K562 (cell line): Measurements from ENCODE around the gene RCC1. TPM values are rescaled to one million over a fixed set of nuclear protein-coding genes. Genes with fewer than 3 reads are reported as not detected.

Experiments
- ARNT ChIP-seq, 2 experiments: fragments of 450-650 bp; IDR thresholded peaks; 2 replicates each; pipeline ENCODE4 v1.6.1; 2016; ENCODE audit warnings: mild to moderate bottlenecking in 1 of 2
- CBX3 ChIP-seq, 2 experiments: IDR thresholded peaks; 1 replicate in 1 of 2; 2 replicates in 1 of 2; pipeline ENCODE4 v1.6.1; 2012; ENCODE audit warnings: inconsistent platforms in 2 of 2, low read length in 2 of 2, borderline replicate concordance in 1 of 2, control low read depth in 1 of 2
- CTBP1 ChIP-seq: fragments of 450-650 bp; IDR thresholded peaks from 2 replicates; pipeline ENCODE4 v1.6.1; 2016; ENCODE audit warnings: borderline replicate concordance
- GABPB2 ChIP-seq: fragments of 250-450 bp; sonication (Bioruptor Pico); conservative IDR thresholded peaks from 2 replicates; pipeline ENCODE4 v1.5.1; 2021; ENCODE audit warnings: mild to moderate bottlenecking
- SP2 ChIP-seq: IDR thresholded peaks from 2 replicates; pipeline ENCODE4 v1.6.1; 2011; ENCODE audit warnings: mild to moderate bottlenecking, low read depth, low read length, moderate library complexity; ENCODE audit not compliant: poor library complexity, severe bottlenecking; ENCODE audit errors: extremely low read depth
- SRSF9 ChIP-seq: fragments of 200-400 bp; formaldehyde crosslinking; IDR thresholded peaks from 2 replicates; pipeline ENCODE4 v1.6.1; 2017; ENCODE audit warnings: low read depth, low read length, borderline replicate concordance
- TGIF2 ChIP-seq: sonication (generic); formaldehyde crosslinking; IDR thresholded peaks from 2 replicates; pipeline ENCODE4 v1.8.1; 2022; ENCODE audit warnings: mild to moderate bottlenecking, missing genetic modification reagents, moderate library complexity
- TRIM25 ChIP-seq: fragments of 450-650 bp; IDR thresholded peaks from 2 replicates; pipeline ENCODE4 v1.7.0; 2016; ENCODE audit warnings: borderline replicate concordance
- VEZF1 ChIP-seq: fragments of 200-800 bp; sonication (Bioruptor generic); IDR thresholded peaks from 2 replicates; pipeline ENCODE4 v1.6.1; 2017; ENCODE audit warnings: missing genetic modification characterization, missing compliant biosample characterization
- ZEB2 ChIP-seq: fragments of 450-650 bp; IDR thresholded peaks from 2 replicates; pipeline ENCODE4 v1.6.1; 2016
- polyA plus RNA-seq, 8 experiments: library from polyadenylated mRNA; depleted of rRNA in 4 of 8; stranded (reverse) in 5 of 8; unstranded in 3 of 8; fragments of >200 nt; fragmentation: Nextera tagmentation in 2 of 8; fragmentation: Illumina TruSeq in 1 of 8; extraction: Ambion mirVana in 2 of 8; extraction: Trizol in 1 of 8; gene quantifications; 2 replicates each; pipeline versions ENCODE4 v1.2.1 to v1.2.3, GENCODE V29; 2011 to 2014; ENCODE audit warnings: inconsistent platforms in 1 of 8, missing spikeins in 1 of 8
- total RNA-seq, 7 experiments: library from RNA; depleted of rRNA in 6 of 7; stranded (reverse); fragments of >200 nt in 6 of 7; fragmentation: Illumina TruSeq in 2 of 7; extraction: Trizol in 2 of 7; gene quantifications; 2 replicates each; pipeline versions ENCODE4 v1.2.1 to v1.2.3, GENCODE V29; 2011 to 2021; ENCODE audit warnings: low replicate concordance in 1 of 7
- TF ChIP-seq, protein P1 (sequence below): fragments of 450-650 bp; IDR thresholded peaks from 2 replicates; pipeline ENCODE4 v1.6.1; 2016; ENCODE audit warnings: mild to moderate bottlenecking, moderate library complexity

The RCC1 gene
- total and polyA plus RNA-seq, 9 of the 15 experiments (the other 6 are each of a cell fraction or from before 2014, with no cell fraction given), result 16.4 to 202 (median 107) TPM

DNA sequence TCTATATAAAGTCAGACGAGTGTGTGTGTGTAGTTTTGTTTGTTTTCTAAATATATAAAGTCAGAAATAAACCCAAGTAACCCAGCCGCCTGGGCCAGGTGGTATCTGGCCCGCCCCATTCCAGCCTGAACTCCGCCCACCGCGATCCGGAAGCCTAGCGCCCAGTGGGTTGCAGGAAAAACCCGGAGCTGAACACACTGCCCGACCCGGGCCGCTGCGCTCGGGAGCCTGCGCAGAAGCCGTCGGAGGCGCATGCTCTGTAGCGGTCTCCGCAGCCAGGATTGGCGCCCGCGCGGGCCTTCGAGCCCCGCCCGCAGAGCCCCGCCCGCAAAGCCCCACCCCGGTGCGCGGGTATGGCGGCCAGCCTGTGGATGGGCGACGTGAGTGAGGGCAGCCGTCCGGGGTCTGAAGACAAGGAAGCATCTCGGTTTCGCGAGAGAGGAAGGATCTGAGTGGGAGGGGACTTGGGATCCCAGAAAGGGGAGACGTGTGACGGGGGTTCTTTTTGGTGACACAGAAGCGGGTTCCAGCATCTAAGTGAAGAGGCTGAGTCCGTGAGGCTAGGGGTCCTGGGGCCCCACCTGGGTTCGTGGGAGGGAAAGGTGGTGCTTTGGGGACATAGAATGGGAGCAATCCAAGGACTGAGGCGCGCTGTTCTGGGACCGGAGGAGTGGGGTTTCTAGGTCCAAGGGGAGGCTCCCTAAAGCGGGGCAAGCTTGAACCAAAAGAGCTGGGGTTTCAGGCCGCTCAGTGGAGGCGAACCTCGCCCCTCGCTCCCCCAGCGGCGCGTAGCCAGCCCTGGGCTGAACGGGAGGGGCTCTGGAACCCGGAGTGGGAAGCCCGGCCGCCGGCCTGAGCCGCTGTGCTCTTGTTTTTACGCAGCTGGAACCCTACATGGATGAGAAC is 47.2 kb downstream of the RCC1 start, which contains the start of gene TRNAU1AP (continued):
- TF ChIP-seq, protein P1, sequence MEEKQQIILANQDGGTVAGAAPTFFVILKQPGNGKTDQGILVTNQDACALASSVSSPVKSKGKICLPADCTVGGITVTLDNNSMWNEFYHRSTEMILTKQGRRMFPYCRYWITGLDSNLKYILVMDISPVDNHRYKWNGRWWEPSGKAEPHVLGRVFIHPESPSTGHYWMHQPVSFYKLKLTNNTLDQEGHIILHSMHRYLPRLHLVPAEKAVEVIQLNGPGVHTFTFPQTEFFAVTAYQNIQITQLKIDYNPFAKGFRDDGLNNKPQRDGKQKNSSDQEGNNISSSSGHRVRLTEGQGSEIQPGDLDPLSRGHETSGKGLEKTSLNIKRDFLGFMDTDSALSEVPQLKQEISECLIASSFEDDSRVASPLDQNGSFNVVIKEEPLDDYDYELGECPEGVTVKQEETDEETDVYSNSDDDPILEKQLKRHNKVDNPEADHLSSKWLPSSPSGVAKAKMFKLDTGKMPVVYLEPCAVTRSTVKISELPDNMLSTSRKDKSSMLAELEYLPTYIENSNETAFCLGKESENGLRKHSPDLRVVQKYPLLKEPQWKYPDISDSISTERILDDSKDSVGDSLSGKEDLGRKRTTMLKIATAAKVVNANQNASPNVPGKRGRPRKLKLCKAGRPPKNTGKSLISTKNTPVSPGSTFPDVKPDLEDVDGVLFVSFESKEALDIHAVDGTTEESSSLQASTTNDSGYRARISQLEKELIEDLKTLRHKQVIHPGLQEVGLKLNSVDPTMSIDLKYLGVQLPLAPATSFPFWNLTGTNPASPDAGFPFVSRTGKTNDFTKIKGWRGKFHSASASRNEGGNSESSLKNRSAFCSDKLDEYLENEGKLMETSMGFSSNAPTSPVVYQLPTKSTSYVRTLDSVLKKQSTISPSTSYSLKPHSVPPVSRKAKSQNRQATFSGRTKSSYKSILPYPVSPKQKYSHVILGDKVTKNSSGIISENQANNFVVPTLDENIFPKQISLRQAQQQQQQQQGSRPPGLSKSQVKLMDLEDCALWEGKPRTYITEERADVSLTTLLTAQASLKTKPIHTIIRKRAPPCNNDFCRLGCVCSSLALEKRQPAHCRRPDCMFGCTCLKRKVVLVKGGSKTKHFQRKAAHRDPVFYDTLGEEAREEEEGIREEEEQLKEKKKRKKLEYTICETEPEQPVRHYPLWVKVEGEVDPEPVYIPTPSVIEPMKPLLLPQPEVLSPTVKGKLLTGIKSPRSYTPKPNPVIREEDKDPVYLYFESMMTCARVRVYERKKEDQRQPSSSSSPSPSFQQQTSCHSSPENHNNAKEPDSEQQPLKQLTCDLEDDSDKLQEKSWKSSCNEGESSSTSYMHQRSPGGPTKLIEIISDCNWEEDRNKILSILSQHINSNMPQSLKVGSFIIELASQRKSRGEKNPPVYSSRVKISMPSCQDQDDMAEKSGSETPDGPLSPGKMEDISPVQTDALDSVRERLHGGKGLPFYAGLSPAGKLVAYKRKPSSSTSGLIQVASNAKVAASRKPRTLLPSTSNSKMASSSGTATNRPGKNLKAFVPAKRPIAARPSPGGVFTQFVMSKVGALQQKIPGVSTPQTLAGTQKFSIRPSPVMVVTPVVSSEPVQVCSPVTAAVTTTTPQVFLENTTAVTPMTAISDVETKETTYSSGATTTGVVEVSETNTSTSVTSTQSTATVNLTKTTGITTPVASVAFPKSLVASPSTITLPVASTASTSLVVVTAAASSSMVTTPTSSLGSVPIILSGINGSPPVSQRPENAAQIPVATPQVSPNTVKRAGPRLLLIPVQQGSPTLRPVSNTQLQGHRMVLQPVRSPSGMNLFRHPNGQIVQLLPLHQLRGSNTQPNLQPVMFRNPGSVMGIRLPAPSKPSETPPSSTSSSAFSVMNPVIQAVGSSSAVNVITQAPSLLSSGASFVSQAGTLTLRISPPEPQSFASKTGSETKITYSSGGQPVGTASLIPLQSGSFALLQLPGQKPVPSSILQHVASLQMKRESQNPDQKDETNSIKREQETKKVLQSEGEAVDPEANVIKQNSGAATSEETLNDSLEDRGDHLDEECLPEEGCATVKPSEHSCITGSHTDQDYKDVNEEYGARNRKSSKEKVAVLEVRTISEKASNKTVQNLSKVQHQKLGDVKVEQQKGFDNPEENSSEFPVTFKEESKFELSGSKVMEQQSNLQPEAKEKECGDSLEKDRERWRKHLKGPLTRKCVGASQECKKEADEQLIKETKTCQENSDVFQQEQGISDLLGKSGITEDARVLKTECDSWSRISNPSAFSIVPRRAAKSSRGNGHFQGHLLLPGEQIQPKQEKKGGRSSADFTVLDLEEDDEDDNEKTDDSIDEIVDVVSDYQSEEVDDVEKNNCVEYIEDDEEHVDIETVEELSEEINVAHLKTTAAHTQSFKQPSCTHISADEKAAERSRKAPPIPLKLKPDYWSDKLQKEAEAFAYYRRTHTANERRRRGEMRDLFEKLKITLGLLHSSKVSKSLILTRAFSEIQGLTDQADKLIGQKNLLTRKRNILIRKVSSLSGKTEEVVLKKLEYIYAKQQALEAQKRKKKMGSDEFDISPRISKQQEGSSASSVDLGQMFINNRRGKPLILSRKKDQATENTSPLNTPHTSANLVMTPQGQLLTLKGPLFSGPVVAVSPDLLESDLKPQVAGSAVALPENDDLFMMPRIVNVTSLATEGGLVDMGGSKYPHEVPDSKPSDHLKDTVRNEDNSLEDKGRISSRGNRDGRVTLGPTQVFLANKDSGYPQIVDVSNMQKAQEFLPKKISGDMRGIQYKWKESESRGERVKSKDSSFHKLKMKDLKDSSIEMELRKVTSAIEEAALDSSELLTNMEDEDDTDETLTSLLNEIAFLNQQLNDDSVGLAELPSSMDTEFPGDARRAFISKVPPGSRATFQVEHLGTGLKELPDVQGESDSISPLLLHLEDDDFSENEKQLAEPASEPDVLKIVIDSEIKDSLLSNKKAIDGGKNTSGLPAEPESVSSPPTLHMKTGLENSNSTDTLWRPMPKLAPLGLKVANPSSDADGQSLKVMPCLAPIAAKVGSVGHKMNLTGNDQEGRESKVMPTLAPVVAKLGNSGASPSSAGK, result peak; percentile 43; the same call in 1 of the 2 replicates
- TF ChIP-seq TRIM25 (peak; percentile 89; the same call in 1 of the 2 replicates), SRSF9 (no peak), SP2 (no peak), GABPB2 (CRISPR knock-in tag) (no peak), CBX3 (IDR thresholded peaks at IDR 0.05; ENCODE audit: borderline replicate concordance in 1 of 2, low read length in 2 of 2) (0 out of 3 replicates have a peak, but pooled peaks of 1 of the 2 experiments have one; percentile 45), ARNT (IDR thresholded peaks at IDR 0.05) (peak in 1 of 2 experiments; percentile 3; a peak in 2 of 4 replicates), CTBP1 (peak; percentile 73), TGIF2 (no peak), VEZF1 (CRISPR knock-in tag) (peak; percentile 100), ZEB2 (0 out of 2 replicates have a peak, but pooled peaks have one; percentile 16)
